GM18499 (cell line): ENCODE measurements around the gene THRB.

Source experiments
- ATAC-seq: cut with Tn5 transposase; IDR thresholded peaks from one replicate; pipeline ENCODE4 v1.9.1; 2021; ENCODE audit warnings: moderate number of reproducible peaks; ENCODE audit not compliant: insufficient read depth, unreplicated experiment

The THRB gene

DNA sequence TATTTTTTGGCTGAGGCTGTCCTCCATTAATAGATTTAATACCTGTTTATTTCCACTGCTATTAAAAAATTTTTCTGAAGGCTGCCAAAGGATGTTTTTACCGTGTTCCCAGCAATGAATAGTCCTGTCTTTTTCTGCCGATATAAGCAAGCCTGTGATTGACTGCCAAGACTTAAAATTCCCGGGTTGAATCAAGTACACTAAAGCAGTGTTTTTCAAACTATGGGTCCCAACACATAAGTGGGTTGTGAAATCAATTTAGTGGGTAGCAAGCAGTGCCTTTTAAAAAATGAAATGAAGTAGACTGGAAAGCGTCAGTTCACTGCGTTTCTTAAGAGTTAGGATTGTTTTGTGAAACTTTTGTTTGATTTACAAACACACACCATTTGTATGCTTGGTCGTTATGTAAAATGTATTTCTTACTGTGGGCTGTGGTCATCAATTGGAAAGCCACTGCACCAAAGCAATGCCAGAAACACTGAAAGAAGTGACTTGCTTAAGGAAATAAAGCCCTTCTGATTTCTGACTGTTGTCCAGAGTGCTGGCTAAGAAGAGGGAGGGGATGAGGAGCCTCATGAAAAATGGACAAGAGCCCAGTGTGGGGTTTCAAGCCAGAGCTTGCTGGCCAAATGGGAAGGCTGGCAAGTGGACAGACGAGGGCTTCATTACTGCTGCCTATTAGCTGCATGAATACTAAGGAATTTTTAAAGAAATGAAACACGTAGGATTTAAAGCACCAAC lies 206.0 kb downstream of the THRB start:
- no peak for ATAC-seq

- ATAC-seq: no peak
Observed at GRCh38 chr3:24287755-24288450, 206.7 kb downstream of the THRB start.

GRCh38 chr3:24286405-24286804 lies 208.2 kb downstream of the THRB start:
- no peak for ATAC-seq

DNA sequence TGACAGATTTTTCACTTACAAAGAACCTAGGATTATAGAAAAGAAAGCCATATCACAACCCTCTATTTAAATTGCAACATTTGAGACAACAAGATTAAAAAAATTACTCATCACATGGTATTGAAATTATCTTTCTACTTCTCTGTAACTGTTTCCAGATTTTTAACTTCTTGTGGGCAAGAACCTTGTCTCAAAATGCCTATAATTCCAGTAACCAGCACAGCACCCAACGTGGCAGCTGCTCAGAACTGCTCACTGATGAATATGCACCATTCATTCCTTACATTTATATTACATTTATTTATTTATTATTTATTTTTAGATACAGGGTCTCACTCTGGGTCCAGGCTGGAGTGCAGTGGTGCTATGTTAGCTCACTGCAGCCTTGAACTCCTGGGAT lies 216.1 kb downstream of the THRB start:
- no peak for ATAC-seq

- no peak for ATAC-seq
Observed at GRCh38 chr3:24273491-24273890, 221.2 kb downstream of the THRB start.

DNA sequence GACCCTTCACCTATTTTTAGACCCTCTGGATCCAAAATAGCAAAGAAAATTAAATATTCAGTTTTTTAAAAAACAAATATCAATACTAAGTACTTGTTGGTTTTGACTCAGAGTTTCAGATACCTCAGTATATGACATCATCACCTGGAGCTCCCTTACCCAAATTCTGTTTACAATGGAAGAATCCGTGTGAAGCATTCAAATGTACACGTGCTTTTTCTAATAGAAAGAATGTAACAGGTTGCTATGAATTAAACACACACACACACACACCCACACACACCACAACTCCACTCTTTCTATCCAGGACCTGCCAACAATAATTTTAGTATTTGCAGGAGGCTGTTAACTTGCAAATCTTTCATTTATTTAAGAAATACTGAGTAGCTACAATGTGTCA lies 221.8 kb downstream of the THRB start:
- no peak for ATAC-seq

GRCh38 chr3:24272408-24272807 lies 222.2 kb downstream of the THRB start:
- no peak for ATAC-seq

GRCh38 chr3:24271228-24271627 lies 223.4 kb downstream of the THRB start:
- ATAC-seq: no peak

- no peak for ATAC-seq
Observed at GRCh38 chr3:24270744-24271143, 223.9 kb downstream of the THRB start.

GRCh38 chr3:24270204-24270691 lies 224.4 kb downstream of the THRB start:
- ATAC-seq: no peak

DNA sequence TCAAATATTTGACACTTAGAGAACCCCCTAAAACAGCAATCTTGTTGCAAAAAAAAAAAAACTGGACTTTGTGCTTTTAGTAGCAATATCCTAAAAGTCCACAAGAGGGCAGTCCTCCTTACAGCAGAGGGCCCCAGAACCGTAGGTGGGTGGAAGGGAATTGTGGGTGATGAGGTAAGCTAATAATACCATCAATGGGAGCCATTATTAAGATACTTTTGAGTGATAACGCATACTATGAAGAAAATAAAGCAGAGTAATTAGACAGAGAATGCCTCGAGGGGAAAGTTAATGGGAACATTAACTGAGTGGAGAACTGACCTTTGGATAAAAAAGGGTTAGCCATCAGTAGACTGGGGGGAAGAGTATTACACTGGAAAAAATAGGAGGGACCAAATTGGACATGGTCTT lies 229.9 kb downstream of the THRB start:
- ATAC-seq: no peak

GRCh38 chr3:24264011-24264410 lies 230.6 kb downstream of the THRB start:
- no peak for ATAC-seq

DNA sequence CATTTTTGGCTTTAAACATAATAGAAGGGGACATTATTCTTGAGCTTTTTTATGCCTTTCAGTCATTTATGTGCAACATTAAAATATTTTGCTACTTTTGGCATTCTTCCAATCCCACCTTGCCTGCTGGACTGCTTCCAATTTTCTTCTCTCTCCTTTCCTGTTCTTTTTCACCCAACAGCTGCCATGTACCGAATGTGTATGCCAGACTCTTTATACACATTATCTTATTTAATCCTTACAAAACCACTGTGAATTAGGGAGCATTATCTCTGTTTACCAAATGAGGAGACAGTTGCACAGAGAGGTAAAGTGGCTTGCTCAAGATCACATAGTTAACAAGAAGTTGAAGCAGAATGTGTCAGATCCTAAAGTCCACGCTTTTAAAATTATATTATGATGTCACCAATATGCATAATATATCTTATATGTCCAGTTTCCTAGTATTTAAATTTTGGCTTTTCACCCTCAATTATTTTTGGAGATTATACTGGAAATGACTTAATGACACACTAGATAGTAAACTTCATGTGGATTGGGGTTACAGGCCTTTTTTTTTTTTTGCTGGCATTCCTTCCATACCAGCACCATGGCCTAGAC lies 231.5 kb downstream of the THRB start:
- ATAC-seq: no peak

- no peak for ATAC-seq
Observed at GRCh38 chr3:24261521-24261920, 233.1 kb downstream of the THRB start.

GRCh38 chr3:24259901-24260512 lies 234.6 kb downstream of the THRB start:
- ATAC-seq: no peak

- ATAC-seq: no peak
Observed at GRCh38 chr3:24258727-24259600, 235.7 kb downstream of the THRB start.

DNA sequence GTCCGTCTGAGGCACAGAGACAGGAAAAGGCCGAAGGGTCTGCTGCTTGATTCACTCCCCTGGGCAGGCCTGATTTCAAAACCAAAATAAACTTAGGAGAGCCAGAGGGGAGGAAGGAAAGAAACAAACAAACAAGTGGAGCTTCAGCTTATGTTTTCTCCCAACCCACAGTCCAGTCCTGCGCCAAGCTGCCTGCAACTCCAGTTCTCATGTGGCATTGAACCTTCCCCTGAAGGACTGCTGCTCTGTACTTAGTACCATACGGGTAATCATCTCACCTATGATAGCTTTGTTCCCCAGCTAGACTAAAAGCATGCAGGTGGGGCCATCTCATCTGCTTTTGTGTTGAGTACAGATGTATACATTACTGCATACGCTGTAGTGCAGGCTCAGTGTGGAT lies 236.4 kb downstream of the THRB start:
- ATAC-seq: no peak

- ATAC-seq: no peak
Observed at GRCh38 chr3:24255414-24255813, 239.2 kb downstream of the THRB start.

DNA sequence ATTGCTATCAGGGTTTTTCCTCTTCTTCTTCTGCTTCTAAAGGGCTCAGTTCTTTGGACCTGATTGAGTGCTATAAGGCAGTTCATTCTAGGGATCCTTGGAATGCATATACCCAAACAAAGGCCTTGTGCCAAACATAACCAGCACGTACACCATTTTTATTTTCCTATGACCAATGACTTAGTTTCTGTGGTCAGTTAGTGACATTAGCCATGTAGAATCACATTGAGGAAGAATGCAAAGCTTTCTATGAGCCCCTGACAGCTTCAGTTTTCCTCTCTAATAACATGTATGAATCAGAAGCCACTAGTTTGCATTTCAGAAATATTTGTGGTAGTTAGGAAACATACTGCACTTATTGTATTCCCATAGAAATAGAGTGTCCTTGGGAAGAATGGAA lies 240.0 kb downstream of the THRB start:
- no peak for ATAC-seq

- ATAC-seq: no peak
Observed at GRCh38 chr3:24253336-24253735, 241.3 kb downstream of the THRB start.
